Osteoblast (primary cell): ENCODE data around the gene TUBB2A. TPM values are rescaled to one million over a fixed set of nuclear protein-coding genes. Genes with fewer than 3 reads are reported as not detected.

ENCODE experiments used
- DNase-seq: peaks from one replicate; pipeline ENCODE4 v3.0.0; 2011; ENCODE audit warnings: low spot score, mixed read lengths; ENCODE audit not compliant: insufficient read length; ENCODE audit errors: missing footprints
- H2AFZ ChIP-seq: 2 replicates; pipeline ENCODE4 v1.6.0; 2011; ENCODE audit warnings: mild to moderate bottlenecking, low read length
- H3K27ac ChIP-seq: 2 replicates; pipeline ENCODE4 v1.5.1; 2011; ENCODE audit warnings: mild to moderate bottlenecking, low read depth, low read length, moderate library complexity
- H3K27me3 ChIP-seq: 2 replicates; pipeline ENCODE4 v1.6.0; 2012; ENCODE audit warnings: mild to moderate bottlenecking, control low read depth, inconsistent platforms, low read length, moderate library complexity; ENCODE audit not compliant: insufficient read depth
- H3K36me3 ChIP-seq: 2 replicates; pipeline ENCODE4 v1.5.1; 2011; ENCODE audit warnings: mild to moderate bottlenecking, low read length, control low read depth, moderate library complexity; ENCODE audit not compliant: insufficient read depth
- H3K4me1 ChIP-seq: 2 replicates; pipeline ENCODE4 v1.5.1; 2011; ENCODE audit warnings: mild to moderate bottlenecking, low read length, control low read depth, moderate library complexity; ENCODE audit not compliant: insufficient read depth
- H3K4me2 ChIP-seq: 2 replicates; pipeline ENCODE4 v1.6.0; 2011; ENCODE audit warnings: mild to moderate bottlenecking, low read length; ENCODE audit not compliant: insufficient read depth
- H3K4me3 ChIP-seq: fragments of 200-600 bp; sonication (generic); 3 replicates; pipeline ENCODE4 v1.5.1; 2012; ENCODE audit warnings: mild to moderate bottlenecking, low read length, inconsistent platforms; ENCODE audit not compliant: insufficient read depth
- H3K79me2 ChIP-seq: 2 replicates; pipeline ENCODE4 v1.6.0; 2012; ENCODE audit warnings: mild to moderate bottlenecking, low read length, control low read depth, inconsistent platforms; ENCODE audit not compliant: insufficient read depth
- H3K9me3 ChIP-seq: 2 replicates; pipeline ENCODE4 v1.5.1; 2011; ENCODE audit warnings: low read depth, low read length, control low read depth
- H4K20me1 ChIP-seq: 2 replicates; pipeline ENCODE4 v1.6.0; 2012; ENCODE audit warnings: mild to moderate bottlenecking, low read length, control low read depth; ENCODE audit not compliant: insufficient read depth
- total RNA-seq: library from RNA; depleted of rRNA; stranded (reverse); fragments of >200 nt; gene quantifications from 2 replicates; pipeline ENCODE4 v1.2.3, GENCODE V29; 2012
- TF ChIP-seq, protein P1 (sequence below): IDR thresholded peaks from 2 replicates; pipeline ENCODE4 v1.5.1; 2011; ENCODE audit warnings: mild to moderate bottlenecking, low read depth, low read length, moderate library complexity; ENCODE audit errors: extremely low read depth

Gene TUBB2A
- total RNA-seq, 1 donor, result 44.5 TPM

DNA sequence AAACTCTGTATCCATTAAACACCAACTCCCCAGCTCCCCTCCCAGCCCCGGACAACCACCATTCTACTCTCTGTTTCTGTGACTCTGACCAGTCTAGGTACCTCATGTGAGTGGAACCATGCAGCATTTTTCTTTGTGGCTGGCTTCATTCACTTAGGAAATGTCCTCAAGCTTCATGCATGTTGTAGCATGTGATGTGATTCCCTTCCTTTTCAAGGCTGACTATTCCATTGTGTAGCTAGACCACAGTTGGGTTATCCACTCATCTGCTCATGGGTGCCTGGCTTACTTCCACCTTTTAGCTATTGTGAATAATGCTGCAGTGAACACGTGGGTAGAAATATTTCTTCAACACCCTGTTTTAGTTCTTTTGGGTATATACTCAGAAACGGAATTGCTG lies 47.6 kb downstream of the TUBB2A start:
- TF ChIP-seq, protein P1, sequence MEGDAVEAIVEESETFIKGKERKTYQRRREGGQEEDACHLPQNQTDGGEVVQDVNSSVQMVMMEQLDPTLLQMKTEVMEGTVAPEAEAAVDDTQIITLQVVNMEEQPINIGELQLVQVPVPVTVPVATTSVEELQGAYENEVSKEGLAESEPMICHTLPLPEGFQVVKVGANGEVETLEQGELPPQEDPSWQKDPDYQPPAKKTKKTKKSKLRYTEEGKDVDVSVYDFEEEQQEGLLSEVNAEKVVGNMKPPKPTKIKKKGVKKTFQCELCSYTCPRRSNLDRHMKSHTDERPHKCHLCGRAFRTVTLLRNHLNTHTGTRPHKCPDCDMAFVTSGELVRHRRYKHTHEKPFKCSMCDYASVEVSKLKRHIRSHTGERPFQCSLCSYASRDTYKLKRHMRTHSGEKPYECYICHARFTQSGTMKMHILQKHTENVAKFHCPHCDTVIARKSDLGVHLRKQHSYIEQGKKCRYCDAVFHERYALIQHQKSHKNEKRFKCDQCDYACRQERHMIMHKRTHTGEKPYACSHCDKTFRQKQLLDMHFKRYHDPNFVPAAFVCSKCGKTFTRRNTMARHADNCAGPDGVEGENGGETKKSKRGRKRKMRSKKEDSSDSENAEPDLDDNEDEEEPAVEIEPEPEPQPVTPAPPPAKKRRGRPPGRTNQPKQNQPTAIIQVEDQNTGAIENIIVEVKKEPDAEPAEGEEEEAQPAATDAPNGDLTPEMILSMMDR, result no peak
- H3K4me1 ChIP-seq, result no peaks in the 10 kb centered on the region
- DNase-seq, result no peak
- no peak overlapping the region for H2AFZ ChIP-seq
- H3K4me3 ChIP-seq, result no peak overlapping the region
- peaks cover 78% of the 10 kb centered on the region for H3K36me3 ChIP-seq
- H3K79me2 ChIP-seq, result no peaks in the 10 kb centered on the region
- no peaks in the 10 kb centered on the region for H4K20me1 ChIP-seq
- H3K27ac ChIP-seq, result no peak overlapping the region
- no peak overlapping the region for H3K4me2 ChIP-seq
- no peaks in the 10 kb centered on the region for H3K27me3 ChIP-seq
- H3K9me3 ChIP-seq, result no peaks in the 10 kb centered on the region

DNA sequence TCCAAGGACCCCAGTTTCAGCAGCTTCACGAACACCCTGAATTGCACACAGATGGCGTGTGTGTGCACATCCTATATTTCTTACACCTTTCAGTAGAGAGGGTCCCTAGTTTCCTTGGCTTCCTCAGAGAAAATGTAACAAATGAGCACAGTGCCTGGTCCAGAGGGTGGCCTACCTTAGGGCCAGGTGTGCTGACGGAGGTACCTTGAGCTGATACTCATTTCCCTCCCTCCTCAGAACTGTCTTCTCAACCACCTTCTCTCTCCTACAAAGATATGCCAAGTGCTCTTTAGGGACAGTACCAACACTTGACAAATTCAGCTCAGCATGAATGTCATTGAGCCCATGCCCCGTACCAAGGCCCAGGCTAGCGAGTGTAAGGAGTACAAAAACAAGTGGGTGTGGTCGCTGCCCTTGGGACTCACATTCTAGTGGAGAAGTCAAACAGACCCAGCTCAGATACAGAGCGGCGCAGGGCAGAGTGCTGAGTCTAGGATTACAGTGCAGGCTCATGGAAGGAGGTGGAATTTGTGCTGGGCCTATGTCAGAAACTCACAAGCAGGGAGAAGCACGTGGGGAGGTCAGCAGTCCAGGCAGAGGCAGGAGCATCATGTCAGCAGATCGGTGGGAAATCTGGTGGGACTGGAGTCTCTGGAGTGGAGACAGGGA lies 48.5 kb downstream of the TUBB2A start:
- Histone ChIP-seq H3K4me1 (no peaks in the 10 kb centered on the region), H3K27me3 (no peaks in the 10 kb centered on the region), H3K36me3 (peaks cover 76% of the 10 kb centered on the region), H2AFZ (no peak overlapping the region), H3K27ac (no peak overlapping the region), H3K9me3 (no peaks in the 10 kb centered on the region), H3K4me3 (no peak overlapping the region), H3K79me2 (no peaks in the 10 kb centered on the region), H3K4me2 (no peak overlapping the region), H4K20me1 (no peaks in the 10 kb centered on the region)
- no peak for DNase-seq
- TF ChIP-seq, protein P1, result no peak

Other genes with a start within 250 kb of the TUBB2A start
- 80.7 and 83.2 TPM in 2 replicates for gene SERPINB6, start 186.0 kb downstream of the TUBB2A start, total RNA-seq
- gene NQO2, start 157.7 kb downstream of the TUBB2A start, total RNA-seq, result 19.7 and 45.2 TPM in 2 replicates
- gene RIPK1, start 89.0 kb downstream of the TUBB2A start, total RNA-seq, result 28.0 and 29.3 TPM in 2 replicates
- gene BPHL, start 38.8 kb downstream of the TUBB2A start, total RNA-seq, result 19.9 and 20.3 TPM in 2 replicates
- gene TUBB2B, start 70.1 kb upstream of the TUBB2A start, total RNA-seq, result 5.6 and 9.0 TPM in 2 replicates
- gene PSMG4, start 101.4 kb upstream of the TUBB2A start, total RNA-seq, result 19.4 and 24.6 TPM in 2 replicates